ENCODE results near the gene NR2F1.

- TF ChIP-seq EZH2 (IDR thresholded peaks at IDR 0.05; ENCODE audit: low read length, unreplicated experiment) (no peak), CTCF (conservative IDR thresholded peaks at IDR 0.05; ENCODE audit: low read depth, low read length) (no peak), EZH2phosphoT487 (IDR thresholded peaks at IDR 0.05; ENCODE audit: borderline replicate concordance, low read length) (no peak)
Measured at GRCh38 chr5:93580927-93581445, 2.0 kb upstream of the NR2F1 start, which contains the start of gene NR2F1-AS1.
